Brain pericyte (primary cell): Measurements from ENCODE around the gene SC5D.

Source experiments
- DNase-seq: peaks from one replicate; pipeline ENCODE4 v3.0.0-alpha.2; 2012; ENCODE audit warnings: low read depth, low spot score

Gene SC5D

GRCh38 chr11:121356357-121356756 lies 63.8 kb downstream of the SC5D start:
- DNase-seq, result no peak
